ENCODE data around the gene PLIN4. TPM values are rescaled to one million over a fixed set of nuclear protein-coding genes. Genes with fewer than 3 reads are reported as not detected.

PLIN4 gene
- total and polyA plus RNA-seq, 9 of the 15 experiments (the other 6 are each of a cell fraction or from before 2014, with no cell fraction given), result 0.04 to 0.16 (median 0.07) TPM; not detected in 3

DNA sequence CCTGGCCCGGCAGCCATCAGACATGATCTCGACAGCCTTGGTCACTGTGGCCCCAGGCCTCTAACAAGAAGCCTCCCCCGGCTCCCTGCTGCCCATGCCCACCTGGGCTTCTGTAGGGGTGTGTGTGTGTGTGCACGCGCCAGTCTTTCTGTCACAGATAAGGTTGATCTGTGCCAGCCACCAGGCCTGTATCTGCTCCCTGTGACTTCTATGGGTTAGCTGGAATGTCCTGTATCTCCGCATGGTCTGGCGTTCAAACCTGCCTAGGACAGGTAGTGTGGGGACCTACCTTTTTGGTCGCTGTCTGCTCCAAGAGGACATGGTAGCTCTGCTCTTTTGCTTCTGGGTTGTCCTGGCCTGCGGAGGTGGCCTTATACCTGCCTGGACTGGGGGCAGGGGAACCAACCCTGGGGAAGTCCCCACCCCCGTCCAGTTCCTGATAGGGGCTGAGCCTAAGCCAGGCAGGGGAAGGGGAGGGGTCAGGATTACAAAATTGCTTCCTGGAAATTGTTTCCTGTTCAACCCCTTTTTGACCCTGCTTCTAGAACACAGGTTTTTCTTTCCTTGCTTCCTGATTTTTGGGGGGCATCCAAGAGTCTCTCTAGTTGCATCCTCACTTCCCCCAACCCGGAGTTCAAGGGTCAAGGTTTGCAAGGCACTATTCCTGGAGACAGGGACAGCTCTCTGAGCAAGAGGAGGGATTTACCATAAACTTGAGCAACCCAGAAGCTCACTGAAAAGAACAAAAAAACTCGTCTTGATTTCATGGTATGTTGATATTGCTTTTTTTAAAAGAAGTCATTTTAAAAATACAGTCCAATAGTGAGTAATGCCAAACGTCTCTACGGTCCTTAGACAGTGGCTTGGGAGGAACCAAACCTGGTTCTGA, 21.7 kb upstream of the PLIN4 start, which contains the start of gene LRG1 (continued):
- TF ChIP-seq, protein P1, sequence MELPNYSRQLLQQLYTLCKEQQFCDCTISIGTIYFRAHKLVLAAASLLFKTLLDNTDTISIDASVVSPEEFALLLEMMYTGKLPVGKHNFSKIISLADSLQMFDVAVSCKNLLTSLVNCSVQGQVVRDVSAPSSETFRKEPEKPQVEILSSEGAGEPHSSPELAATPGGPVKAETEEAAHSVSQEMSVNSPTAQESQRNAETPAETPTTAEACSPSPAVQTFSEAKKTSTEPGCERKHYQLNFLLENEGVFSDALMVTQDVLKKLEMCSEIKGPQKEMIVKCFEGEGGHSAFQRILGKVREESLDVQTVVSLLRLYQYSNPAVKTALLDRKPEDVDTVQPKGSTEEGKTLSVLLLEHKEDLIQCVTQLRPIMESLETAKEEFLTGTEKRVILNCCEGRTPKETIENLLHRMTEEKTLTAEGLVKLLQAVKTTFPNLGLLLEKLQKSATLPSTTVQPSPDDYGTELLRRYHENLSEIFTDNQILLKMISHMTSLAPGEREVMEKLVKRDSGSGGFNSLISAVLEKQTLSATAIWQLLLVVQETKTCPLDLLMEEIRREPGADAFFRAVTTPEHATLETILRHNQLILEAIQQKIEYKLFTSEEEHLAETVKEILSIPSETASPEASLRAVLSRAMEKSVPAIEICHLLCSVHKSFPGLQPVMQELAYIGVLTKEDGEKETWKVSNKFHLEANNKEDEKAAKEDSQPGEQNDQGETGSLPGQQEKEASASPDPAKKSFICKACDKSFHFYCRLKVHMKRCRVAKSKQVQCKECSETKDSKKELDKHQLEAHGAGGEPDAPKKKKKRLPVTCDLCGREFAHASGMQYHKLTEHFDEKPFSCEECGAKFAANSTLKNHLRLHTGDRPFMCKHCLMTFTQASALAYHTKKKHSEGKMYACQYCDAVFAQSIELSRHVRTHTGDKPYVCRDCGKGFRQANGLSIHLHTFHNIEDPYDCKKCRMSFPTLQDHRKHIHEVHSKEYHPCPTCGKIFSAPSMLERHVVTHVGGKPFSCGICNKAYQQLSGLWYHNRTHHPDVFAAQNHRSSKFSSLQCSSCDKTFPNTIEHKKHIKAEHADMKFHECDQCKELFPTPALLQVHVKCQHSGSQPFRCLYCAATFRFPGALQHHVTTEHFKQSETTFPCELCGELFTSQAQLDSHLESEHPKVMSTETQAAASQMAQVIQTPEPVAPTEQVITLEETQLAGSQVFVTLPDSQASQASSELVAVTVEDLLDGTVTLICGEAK (IDR thresholded peaks at IDR 0.05), result peak; percentile 76
- TF ChIP-seq, protein P1 (CRISPR knock-in tag; IDR thresholded peaks at IDR 0.05), result no peak
- TF ChIP-seq, protein P2, sequence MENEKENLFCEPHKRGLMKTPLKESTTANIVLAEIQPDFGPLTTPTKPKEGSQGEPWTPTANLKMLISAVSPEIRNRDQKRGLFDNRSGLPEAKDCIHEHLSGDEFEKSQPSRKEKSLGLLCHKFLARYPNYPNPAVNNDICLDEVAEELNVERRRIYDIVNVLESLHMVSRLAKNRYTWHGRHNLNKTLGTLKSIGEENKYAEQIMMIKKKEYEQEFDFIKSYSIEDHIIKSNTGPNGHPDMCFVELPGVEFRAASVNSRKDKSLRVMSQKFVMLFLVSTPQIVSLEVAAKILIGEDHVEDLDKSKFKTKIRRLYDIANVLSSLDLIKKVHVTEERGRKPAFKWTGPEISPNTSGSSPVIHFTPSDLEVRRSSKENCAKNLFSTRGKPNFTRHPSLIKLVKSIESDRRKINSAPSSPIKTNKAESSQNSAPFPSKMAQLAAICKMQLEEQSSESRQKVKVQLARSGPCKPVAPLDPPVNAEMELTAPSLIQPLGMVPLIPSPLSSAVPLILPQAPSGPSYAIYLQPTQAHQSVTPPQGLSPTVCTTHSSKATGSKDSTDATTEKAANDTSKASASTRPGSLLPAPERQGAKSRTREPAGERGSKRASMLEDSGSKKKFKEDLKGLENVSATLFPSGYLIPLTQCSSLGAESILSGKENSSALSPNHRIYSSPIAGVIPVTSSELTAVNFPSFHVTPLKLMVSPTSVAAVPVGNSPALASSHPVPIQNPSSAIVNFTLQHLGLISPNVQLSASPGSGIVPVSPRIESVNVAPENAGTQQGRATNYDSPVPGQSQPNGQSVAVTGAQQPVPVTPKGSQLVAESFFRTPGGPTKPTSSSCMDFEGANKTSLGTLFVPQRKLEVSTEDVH (IDR thresholded peaks at IDR 0.05; ENCODE audit: low read depth, partially characterized antibody), result peak; percentile 21
- TF ChIP-seq, protein P3, sequence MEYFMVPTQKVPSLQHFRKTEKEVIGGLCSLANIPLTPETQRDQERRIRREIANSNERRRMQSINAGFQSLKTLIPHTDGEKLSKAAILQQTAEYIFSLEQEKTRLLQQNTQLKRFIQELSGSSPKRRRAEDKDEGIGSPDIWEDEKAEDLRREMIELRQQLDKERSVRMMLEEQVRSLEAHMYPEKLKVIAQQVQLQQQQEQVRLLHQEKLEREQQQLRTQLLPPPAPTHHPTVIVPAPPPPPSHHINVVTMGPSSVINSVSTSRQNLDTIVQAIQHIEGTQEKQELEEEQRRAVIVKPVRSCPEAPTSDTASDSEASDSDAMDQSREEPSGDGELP (CRISPR knock-in tag; IDR thresholded peaks at IDR 0.05; ENCODE audit: borderline replicate concordance), result peak; percentile 38; the same call in 1 of the 2 replicates
- TF ChIP-seq DPF2 (IDR thresholded peaks at IDR 0.05), result peak; percentile 49; the same call in 1 of the 2 replicates
- peak; percentile 86 for TF ChIP-seq EGR1 (conservative IDR thresholded peaks at IDR 0.05)
- peak; percentile 31; the same call in 1 of the 2 replicates for TF ChIP-seq LEF1 (IDR thresholded peaks at IDR 0.05)
- peak; percentile 87 for TF ChIP-seq POLR2A (conservative IDR thresholded peaks at IDR 0.05)
- peak; percentile 62; the same call in 1 of the 2 replicates for TF ChIP-seq MBD2 (IDR thresholded peaks at IDR 0.05; ENCODE audit: borderline replicate concordance, low read depth)
- peak; percentile 80 for TF ChIP-seq SUPT5H (IDR thresholded peaks at IDR 0.05)
- no peak for TF ChIP-seq CEBPG (CRISPR knock-in tag; IDR thresholded peaks at IDR 0.05)
- TF ChIP-seq CEBPG (tag; conservative IDR thresholded peaks at IDR 0.05 in 1 of 2, IDR thresholded peaks at IDR 0.05 in 1 of 2), result peak; percentile 37 to 68; a peak in 3 of 4 replicates
- TF ChIP-seq NFRKB (IDR thresholded peaks at IDR 0.05; ENCODE audit: low read depth), result 0 out of 2 replicates have a peak, but pooled peaks have one; percentile 16

Measured in K562 (cell line).